IMR-90 (cell line): Measurements from ENCODE around the gene KCNQ1.

Experiments used
- MXI1 ChIP-seq: IDR thresholded peaks from 2 replicates; pipeline ENCODE4 v1.6.1; 2012; ENCODE audit warnings: low read depth, mild to moderate bottlenecking, low read length, moderate library complexity, borderline replicate concordance
- NFE2L2 ChIP-seq: fragments of 150-350 bp; IDR thresholded peaks from 2 replicates; pipeline ENCODE4 v1.6.1; 2016; ENCODE audit warnings: low read depth, mild to moderate bottlenecking, low read length
- POLR2A ChIP-seq: IDR thresholded peaks from 2 replicates; pipeline ENCODE4 v1.6.1; 2012; ENCODE audit warnings: mild to moderate bottlenecking, low read depth, low read length
- RAD21 ChIP-seq: IDR thresholded peaks from 2 replicates; pipeline ENCODE4 v1.6.1; 2012; ENCODE audit warnings: low read length, improper control_type of control experiment
- SMC3 ChIP-seq: fragments of 150-350 bp; IDR thresholded peaks from 2 replicates; pipeline ENCODE4 v1.6.1; 2016; ENCODE audit warnings: low read depth, mild to moderate bottlenecking, antibody characterized with exemption, low read length, moderate library complexity
- TF ChIP-seq, protein P1 (sequence below): conservative IDR thresholded peaks from 2 replicates; pipeline ENCODE4 v1.5.1; 2012; ENCODE audit warnings: mild to moderate bottlenecking, low read depth, low read length, improper control_type of control experiment

DNA sequence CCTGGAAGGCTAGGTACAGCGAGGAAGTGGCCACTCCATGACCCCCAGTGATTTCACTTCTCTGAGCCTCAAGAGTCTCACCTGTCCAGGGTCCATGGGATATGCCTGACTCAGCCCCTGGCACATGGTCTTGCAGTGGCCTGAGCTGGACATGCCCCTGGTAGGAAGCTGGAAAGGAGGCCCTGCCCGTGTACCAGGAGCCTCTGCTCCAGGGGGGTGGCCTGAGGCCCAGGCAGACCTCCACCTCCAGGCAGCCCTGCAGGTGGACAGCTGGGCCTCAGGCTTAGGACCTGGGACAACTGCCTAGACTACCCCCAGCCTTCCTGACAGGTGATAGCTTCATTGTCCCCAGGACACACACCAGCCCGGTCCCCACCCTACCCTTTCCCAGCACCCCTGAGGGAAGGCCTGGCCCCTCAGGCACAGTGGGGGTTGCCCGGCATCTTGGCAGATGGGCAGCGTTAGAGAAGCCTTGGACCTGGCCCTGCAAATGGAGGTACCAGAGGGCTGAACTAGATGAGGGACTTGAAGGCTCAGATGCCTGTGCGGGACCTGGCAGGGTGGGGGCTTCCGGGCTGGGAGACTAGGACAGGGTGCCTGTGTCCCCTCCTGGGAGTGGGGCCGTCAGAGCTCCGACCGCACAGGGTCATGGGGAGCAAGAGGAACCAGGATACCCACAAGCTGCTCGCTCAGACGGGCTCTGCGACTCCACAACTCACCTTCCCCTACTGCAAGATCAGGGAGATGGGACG lies 387.1 kb downstream of the KCNQ1 start:
- TF ChIP-seq NFE2L2 (no peak), SMC3 (no peak), POLR2A (no peak), MXI1 (no peak), RAD21 (no peak)
- TF ChIP-seq, protein P1, sequence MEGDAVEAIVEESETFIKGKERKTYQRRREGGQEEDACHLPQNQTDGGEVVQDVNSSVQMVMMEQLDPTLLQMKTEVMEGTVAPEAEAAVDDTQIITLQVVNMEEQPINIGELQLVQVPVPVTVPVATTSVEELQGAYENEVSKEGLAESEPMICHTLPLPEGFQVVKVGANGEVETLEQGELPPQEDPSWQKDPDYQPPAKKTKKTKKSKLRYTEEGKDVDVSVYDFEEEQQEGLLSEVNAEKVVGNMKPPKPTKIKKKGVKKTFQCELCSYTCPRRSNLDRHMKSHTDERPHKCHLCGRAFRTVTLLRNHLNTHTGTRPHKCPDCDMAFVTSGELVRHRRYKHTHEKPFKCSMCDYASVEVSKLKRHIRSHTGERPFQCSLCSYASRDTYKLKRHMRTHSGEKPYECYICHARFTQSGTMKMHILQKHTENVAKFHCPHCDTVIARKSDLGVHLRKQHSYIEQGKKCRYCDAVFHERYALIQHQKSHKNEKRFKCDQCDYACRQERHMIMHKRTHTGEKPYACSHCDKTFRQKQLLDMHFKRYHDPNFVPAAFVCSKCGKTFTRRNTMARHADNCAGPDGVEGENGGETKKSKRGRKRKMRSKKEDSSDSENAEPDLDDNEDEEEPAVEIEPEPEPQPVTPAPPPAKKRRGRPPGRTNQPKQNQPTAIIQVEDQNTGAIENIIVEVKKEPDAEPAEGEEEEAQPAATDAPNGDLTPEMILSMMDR: no peak
